Breast epithelium (tissue), 4 donors: Measurements from ENCODE around the gene EDC4. TPM values are rescaled to one million over a fixed set of nuclear protein-coding genes. Genes with fewer than 3 reads are reported as not detected.

ENCODE experiments used
- DNase-seq, 2 donors: peaks; one replicate each; pipeline ENCODE4 v3.0.0-alpha.2; 2019; ENCODE audit warnings: low spot score in 2 of 2
- H3K27ac ChIP-seq, 2 donors: fragments of 200-600 bp; sonication (generic) in 1 of 2; one replicate each; pipeline ENCODE4 v1.5.1; 2016 to 2019; ENCODE audit warnings: mild to moderate bottlenecking in 1 of 2
- H3K27me3 ChIP-seq, 2 donors: fragments of 200-600 bp; sonication (generic) in 1 of 2; one replicate each; pipeline versions ENCODE4 v1.5.1 to v1.6.0; 2017 to 2019; ENCODE audit warnings: control low read depth in 1 of 2, mild to moderate bottlenecking in 1 of 2
- H3K36me3 ChIP-seq: fragments of 200-600 bp; one replicate; pipeline ENCODE4 v1.5.1; 2019
- H3K4me1 ChIP-seq, 2 donors: fragments of 200-600 bp; sonication (generic); one replicate each; pipeline ENCODE4 v1.5.1; 2016 to 2019; ENCODE audit warnings: control low read depth in 1 of 2
- H3K4me3 ChIP-seq, 3 donors: fragments of 200-600 bp; sonication (generic); 1 replicate in 2 of 3; 2 replicates in 1 of 3; pipeline ENCODE4 v1.5.1; 2016 to 2019; ENCODE audit warnings: mild to moderate bottlenecking in 3 of 3, moderate library complexity in 2 of 3
- H3K9me3 ChIP-seq, 2 donors: fragments of 200-600 bp; sonication (generic) in 1 of 2; one replicate each; pipeline ENCODE4 v1.5.1; 2016 to 2019; ENCODE audit warnings: control low read depth in 1 of 2
- CTCF ChIP-seq, 3 donors: fragments of 450-650 bp; IDR thresholded peaks; one replicate each; pipeline ENCODE4 v1.5.1; 2016 to 2017; ENCODE audit warnings: antibody characterized with exemption in 3 of 3, mild to moderate bottlenecking in 3 of 3, moderate library complexity in 3 of 3
- POLR2A ChIP-seq: fragments of 450-650 bp; IDR thresholded peaks from one replicate; pipeline ENCODE4 v1.6.1; 2016; ENCODE audit warnings: antibody characterized with exemption, mild to moderate bottlenecking, moderate library complexity
- POLR2AphosphoS5 ChIP-seq, 3 donors: sonication (generic); formaldehyde crosslinking; IDR thresholded peaks; one replicate each; pipeline ENCODE4 v1.6.1; 2017; ENCODE audit warnings: antibody characterized with exemption in 3 of 3
- intact Hi-C: fragments of 100-400 bp; cut with DNase I; formaldehyde crosslinking; loops from one replicate; pipeline ENCODE4 v1.15.1; 2023; ENCODE audit warnings: low total_unique reads
- total RNA-seq, 3 donors: library from RNA; depleted of rRNA; stranded (reverse); fragments of >200 nt; gene quantifications; one replicate each; pipeline ENCODE4 v1.1.0, GENCODE V29; 2016

Gene EDC4
- total RNA-seq, 3 donors from 2014 or later: 43.3 to 57.0 (median 53.6) TPM

- Histone ChIP-seq H3K4me3 (no peak overlapping the region), H3K4me1 (peaks cover 0 to 13% of the 10 kb centered on the region in 2 donors), H3K27me3 (no peaks in the 10 kb centered on the region), H3K9me3 (no peaks in the 10 kb centered on the region), H3K27ac (no peak overlapping the region), H3K36me3 (peaks cover 13% of the 10 kb centered on the region)
- no peak for DNase-seq
- intact Hi-C loops: loop anchor here (10.0 kb wide), 1 partner anchor 166 kb away; no protein-coding TSS in a partner anchor
- TF ChIP-seq POLR2A (no peak), CTCF (IDR thresholded peaks at IDR 0.05) (no peak), POLR2AphosphoS5 (IDR thresholded peaks at IDR 0.05) (no peak)
These were observed 6.0 kb downstream of the EDC4 start for GRCh38 chr16:67878846-67879245.

GRCh38 chr16:67879462-67879861 is 6.6 kb downstream of the EDC4 start:
- Histone ChIP-seq H3K36me3 (peaks cover 13% of the 10 kb centered on the region), H3K27me3 (no peaks in the 10 kb centered on the region), H3K4me3 (no peak overlapping the region), H3K27ac (no peak overlapping the region), H3K4me1 (peaks cover 0 to 7% of the 10 kb centered on the region in 2 donors), H3K9me3 (no peaks in the 10 kb centered on the region)
- no peak for DNase-seq
- TF ChIP-seq CTCF (IDR thresholded peaks at IDR 0.05) (no peak), POLR2AphosphoS5 (IDR thresholded peaks at IDR 0.05) (no peak), POLR2A (no peak)
- intact Hi-C loops: loop anchor here (10.0 kb wide), 1 partner anchor 165 kb away; no protein-coding TSS in a partner anchor

- H3K27me3 ChIP-seq: no peaks in the 10 kb centered on the region
- TF ChIP-seq POLR2AphosphoS5 (IDR thresholded peaks at IDR 0.05): no peak
- no peak for TF ChIP-seq CTCF (IDR thresholded peaks at IDR 0.05)
- no peak for TF ChIP-seq POLR2A
- H3K36me3 ChIP-seq: peaks cover 13% of the 10 kb centered on the region
- intact Hi-C loops: loop anchor here (10.0 kb wide), 1 partner anchor 165 kb away; no protein-coding TSS in a partner anchor
- peaks cover 0 to 2% of the 10 kb centered on the region in 2 donors for H3K4me1 ChIP-seq
- H3K9me3 ChIP-seq: no peaks in the 10 kb centered on the region
- H3K4me3 ChIP-seq: no peak overlapping the region
- DNase-seq: no peak
- no peak overlapping the region for H3K27ac ChIP-seq
These were observed 7.1 kb downstream of the EDC4 start for GRCh38 chr16:67879936-67880335.

- Histone ChIP-seq H3K27me3 (no peaks in the 10 kb centered on the region), H3K9me3 (no peaks in the 10 kb centered on the region), H3K4me3 (no peak overlapping the region), H3K27ac (no peak overlapping the region), H3K36me3 (peaks cover 13% of the 10 kb centered on the region), H3K4me1 (no peaks in the 10 kb centered on the region)
- no peak for DNase-seq
- TF ChIP-seq CTCF (IDR thresholded peaks at IDR 0.05) (no peak), POLR2AphosphoS5 (IDR thresholded peaks at IDR 0.05) (no peak), POLR2A (no peak)
- intact Hi-C loops: no loop called here
These were observed 7.7 kb downstream of the EDC4 start for GRCh38 chr16:67880584-67880983.

- Histone ChIP-seq H3K4me1 (no peaks in the 10 kb centered on the region), H3K4me3 (no peak overlapping the region), H3K36me3 (peaks cover 13% of the 10 kb centered on the region), H3K27ac (no peak overlapping the region), H3K9me3 (no peaks in the 10 kb centered on the region), H3K27me3 (no peaks in the 10 kb centered on the region)
- intact Hi-C loops: no loop called here
- DNase-seq: no peak
- no peak for TF ChIP-seq POLR2A
- TF ChIP-seq POLR2AphosphoS5 (IDR thresholded peaks at IDR 0.05): no peak
- TF ChIP-seq CTCF (IDR thresholded peaks at IDR 0.05): no peak
These were observed 8.8 kb downstream of the EDC4 start for GRCh38 chr16:67881621-67882161.
